GM19438 (cell line): Measurements from ENCODE around the gene HBP1.

Source experiments
- ATAC-seq: cut with Tn5 transposase; IDR thresholded peaks from one replicate; pipeline ENCODE4 v1.9.1; 2021; ENCODE audit warnings: low read depth; ENCODE audit not compliant: unreplicated experiment

HBP1 gene

DNA sequence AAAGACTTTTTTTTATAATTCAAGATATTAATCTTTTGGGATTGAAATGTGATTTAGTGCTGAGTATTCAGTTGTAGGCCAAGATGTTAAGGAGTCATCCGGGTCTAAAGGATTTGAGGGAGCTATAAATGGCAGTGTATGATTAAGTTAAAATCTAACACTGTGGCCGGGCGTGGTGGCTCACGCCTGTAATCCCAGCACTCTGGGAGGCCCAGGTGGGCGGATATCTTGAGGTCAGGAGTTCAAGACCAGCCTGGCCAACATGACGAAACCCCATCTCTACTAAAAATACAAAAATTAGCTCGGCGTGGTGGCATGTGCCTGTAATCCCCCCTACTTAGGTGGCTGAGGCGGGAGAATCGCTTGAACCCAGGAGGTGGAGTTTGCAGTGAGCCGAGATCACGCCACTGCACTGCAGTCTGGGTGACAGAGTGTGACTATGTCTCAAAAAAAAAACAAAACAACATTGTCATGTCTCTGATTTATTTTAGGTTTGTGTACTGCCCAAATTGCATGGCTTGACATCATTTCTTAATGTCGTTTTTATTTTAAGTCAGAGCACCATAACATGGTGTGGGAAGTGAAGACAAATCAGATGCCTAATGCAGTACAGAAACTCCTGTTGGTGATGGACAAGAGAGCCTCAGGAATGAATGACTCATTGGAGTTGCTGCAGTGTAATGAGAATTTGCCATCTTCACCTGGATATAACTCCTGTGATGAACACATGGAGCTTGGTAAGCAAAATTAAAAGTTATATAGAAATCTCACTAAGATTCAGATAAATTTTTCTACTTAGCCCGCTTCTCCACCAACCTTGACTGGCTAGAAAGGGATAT, 10.7 kb downstream of the HBP1 start:
- no peak for ATAC-seq

DNA sequence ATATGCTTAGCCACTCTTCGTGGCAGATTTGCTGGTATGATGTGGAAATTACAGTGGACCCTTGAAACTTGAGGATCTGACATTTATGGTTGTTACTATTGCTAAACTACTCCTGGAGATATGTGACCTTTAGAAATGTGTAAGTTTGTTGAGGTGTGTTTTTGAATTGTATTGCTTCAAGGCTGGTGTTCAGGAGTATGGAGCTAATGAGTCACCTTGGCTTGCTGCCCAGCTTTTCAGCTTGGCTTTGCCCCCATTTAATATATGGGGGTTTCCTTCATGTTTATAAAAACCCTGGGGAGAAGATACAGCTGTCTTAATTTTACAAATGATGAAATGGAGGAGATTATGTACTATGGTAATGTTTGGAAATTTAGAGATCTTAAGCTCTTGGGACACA, 11.6 kb downstream of the HBP1 start:
- no peak for ATAC-seq

DNA sequence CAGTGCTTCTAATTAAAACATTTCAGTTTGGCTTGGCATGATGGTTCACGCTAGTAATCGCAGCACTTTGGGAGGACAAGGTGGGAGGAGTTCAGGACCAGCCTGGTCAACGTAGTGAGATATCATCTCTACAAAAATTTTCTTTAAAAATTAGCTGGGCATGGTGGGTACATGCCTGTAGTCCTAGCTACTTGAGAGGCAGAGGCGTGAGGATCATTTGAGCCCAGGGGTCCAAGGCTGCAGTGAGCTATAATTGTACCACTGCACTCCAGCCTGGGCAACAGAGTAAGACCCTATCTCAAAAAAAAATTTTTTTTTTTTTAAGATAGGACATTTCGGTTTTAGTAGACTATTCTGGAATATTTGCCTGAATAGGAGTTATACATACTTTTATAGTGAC, 12.4 kb downstream of the HBP1 start:
- ATAC-seq = no peak

DNA sequence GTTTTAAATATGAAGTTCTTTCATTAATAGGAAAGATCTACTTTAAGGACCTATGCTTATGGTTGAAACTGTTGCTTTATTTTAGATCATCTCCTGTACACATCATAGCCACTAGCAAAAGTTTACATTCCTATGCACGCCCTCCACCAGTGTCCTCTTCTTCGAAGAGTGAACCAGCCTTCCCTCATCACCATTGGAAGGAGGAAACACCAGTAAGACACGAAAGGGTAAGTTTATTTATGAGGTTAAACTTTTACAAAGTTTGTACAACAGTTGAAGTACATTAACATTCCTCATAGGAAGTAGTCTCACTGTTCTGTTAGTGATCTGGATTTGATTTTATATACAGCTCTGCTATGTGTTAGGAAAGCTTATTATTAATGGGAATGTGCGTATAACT, 16.9 kb downstream of the HBP1 start:
- no peak for ATAC-seq

DNA sequence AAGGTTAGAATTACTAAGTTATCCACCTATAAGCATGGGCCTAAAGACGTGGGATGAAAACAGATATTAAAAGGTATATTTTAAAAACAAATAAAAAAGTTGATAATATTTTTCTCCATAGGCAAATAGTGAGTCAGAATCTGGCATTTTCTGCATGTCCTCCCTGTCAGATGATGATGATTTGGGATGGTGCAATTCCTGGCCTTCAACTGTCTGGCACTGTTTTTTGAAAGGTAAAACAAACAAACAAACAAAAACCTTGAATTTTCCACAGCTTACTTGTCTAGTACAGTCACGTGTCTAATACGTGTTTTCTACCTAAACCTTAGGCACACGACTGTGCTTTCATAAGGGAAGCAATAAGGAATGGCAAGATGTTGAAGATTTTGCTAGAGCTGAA, 17.4 kb downstream of the HBP1 start:
- no peak for ATAC-seq

DNA sequence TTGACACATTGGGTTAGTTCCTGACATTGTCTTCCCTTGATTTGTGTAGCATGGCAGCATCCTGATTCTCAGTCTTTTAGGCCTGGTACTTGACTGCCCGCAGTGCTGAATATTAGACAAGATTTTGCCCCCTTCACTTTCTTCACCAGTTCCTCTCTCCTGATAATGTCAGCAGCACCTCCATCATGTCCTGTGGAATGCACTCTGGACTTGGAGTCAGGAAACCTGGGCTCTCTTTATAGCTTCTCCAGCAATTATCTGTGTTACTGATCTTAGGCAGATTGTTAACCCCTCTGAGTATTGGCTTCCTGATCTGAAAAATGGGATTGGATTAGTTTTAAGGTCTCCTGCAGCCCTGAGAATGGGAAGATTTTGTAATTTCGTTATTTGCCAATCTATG, 19.0 kb downstream of the HBP1 start:
- no peak for ATAC-seq

DNA sequence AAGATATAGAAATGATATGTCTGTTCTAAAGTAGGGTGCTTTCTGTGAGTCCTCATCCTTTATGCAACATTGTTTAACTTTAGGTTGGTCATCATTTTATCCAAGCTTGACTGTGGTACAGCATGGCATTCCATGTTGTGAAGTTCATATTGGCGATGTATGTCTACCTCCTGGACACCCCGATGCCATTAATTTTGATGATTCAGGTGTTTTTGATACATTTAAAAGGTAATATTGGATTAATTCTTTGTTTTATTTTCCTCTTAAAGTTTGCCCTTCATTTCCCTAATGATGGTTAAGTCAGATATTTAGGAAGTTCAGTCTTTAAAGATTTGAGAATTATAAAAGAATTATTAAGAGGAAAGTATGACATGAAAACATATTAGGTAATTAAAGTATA, 21.3 kb downstream of the HBP1 start:
- no peak for ATAC-seq

DNA sequence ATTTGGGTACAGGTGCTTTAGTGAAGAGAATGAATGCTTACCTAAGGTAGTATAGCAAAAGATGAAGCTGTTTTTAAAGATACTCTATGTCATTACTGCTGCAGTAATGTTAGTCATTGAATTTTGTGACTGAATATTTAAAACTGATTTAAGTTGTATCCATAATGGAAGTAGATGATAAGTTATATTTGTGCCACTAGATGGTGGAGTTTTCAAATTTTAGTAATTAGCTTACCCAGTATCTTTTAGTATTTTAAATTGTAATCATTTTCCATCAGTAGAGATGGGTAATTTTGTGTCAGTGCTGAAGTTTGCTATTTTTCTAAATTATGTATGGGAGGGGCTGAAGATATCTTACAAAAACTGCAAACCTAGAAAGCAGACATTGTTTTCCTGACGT, 25.2 kb downstream of the HBP1 start:
- no peak for ATAC-seq

DNA sequence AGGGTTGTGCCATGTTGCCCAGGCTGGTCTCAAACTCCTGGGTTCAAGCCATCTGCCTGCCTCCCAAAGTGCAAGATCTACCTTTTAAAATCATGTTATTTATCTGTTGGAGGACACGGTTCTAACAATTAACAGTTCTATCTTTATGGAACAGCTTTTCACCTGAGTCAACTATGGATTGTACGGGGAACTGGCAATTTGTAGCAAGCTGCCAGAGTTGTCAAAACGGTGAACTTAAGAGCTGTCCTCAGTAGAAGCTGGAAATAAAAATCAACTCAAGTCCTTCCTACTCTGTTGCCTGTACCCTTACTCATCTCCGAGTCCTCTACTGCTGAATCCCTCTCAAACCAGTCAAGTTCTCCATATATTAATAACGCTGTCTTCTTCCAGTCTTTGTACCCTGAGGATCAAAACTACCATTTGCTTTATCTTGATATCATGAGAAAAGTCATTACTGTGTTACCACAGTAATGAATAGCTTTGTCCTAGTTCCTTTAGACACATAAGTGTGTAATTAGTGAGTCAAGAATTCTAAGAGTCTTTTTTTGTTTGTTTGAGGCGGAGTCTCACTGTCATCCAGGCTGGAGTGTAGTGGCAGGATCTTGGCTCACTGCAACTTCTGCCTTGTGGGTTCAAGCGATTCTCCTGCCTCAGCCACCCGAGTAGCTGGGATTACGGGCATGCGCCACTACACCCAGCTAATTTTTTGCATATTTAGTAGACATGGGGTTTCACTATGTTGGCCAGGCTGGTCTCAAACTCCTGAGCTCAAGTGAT, 28.2 kb downstream of the HBP1 start:
- no peak for ATAC-seq

DNA sequence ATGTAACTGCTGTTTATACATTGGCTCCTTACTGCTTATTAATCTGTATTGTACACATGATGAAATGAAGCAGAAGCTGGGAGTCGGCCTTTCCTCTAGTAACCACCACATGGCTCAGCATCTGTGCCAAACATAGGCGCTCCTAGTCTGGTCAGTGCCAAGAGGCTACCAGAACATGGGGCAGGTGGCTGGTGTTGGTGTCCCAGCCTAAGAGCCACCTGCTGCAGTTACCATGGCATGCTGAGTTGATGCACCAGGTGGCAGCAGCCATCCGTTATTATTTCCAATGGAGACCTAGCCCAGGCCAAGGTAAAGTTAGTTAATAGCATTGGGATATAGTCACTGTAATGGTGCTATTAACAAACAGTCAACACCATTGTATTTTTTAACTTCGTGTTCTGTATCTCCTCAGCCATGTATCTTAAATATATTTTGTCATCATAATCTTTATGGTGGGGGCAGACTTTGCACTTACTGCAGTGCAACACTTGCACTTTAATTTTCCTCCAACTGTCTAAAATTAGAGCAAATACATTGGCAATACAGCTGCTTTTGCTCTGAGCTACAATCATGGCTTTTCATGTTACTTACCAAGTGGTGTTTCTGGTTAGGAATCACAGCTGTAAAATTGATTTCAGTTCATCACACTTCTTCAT, 33.1 kb downstream of the HBP1 start:
- no peak for ATAC-seq

DNA sequence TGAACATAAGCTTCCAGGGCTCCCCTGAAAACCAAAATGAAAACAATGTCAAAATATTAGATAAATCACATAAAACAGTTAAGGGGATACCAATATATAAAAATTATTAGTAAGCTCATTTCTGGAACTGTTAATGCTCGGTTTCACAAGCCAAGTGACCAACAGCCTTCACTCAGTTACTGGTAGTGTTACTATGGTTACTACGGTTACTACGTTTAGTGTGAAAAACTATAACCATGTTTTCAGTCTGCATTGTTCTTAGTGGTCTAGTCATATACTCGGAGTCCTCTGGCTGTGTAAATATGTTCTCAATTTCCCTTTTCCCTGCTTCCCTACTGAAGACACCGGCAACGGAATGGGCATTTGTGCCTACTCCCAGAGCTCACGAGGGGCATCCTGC, 34.8 kb downstream of the HBP1 start:
- ATAC-seq = no peak

DNA sequence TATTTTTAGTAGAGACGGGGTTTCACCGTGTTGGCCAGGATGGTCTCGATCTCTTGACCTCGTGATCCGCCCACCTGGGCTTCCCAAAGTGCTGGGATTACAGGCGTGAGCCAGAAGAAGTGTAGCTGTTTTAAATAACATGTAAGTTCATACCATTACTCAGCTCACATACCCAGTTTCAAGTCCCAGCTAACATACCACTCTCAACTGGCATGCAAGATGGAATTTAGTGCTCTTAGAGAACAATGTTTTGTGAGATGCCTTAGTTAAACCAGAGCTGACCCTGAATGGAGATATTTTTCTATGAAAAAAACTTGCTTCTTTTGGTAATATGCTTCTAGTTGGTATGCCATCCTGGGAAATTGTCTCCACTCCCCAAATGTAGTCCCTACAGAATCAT, 37.3 kb downstream of the HBP1 start:
- ATAC-seq = no peak

DNA sequence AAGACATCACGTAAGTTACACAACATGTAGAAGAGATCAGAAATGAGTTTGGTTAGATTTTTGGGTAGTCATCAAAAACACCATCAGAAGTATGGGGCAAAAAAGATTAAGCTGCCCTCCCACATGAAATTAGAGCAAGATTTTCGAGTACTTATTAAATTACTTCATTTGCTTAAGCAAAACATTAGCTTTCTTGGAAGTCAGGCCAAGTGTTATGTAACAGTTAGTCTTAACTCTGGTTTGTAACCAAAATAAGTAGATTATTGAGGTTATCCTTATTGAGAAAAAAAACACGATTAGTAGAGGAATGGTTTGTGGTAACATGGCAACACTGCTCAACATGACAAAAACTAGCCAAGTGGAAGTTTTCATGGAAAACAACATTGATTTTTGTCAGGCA, 37.9 kb downstream of the HBP1 start:
- ATAC-seq = no peak

DNA sequence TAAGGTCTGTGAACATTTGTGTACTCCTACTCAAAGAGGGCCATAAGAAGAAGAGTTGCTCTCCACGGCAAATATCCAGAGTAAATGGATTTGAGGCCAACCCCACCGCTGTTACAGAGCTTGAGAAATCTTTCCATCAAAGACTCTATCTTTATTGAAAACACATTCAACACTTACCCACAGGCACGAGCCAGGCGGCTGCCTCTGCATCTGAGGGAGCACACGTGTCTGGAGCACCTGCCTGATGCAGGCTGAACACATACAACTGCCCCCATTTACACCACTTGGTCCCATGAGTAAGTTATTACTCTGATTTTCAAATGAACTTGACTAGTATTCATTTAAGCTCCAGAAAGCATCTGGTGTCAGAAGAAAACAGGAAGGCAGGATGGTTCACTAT, 38.7 kb downstream of the HBP1 start:
- no peak for ATAC-seq

DNA sequence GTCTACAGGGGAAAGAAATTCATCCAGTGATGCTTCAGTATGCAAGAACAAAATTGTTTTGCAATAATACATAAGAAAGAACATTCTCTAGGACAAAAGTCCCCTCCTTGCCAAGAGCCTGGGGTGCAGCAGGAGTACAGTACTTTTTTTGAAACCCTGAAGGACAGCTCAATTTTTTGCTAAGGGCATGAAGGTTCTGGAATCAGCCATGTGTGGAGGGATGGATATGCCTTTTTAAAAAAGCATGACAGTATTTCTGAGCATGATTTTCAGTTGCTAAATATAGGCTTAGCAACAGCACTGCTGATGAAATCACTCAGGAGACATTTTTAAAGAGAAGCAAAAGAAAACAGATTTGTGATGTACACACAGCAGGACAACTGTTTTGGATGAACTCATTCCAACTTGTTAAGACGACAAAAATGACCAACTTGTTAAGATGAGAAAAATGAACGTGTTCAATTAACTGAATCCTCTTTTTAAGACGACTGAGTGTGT, 39.3 kb downstream of the HBP1 start:
- ATAC-seq = no peak

DNA sequence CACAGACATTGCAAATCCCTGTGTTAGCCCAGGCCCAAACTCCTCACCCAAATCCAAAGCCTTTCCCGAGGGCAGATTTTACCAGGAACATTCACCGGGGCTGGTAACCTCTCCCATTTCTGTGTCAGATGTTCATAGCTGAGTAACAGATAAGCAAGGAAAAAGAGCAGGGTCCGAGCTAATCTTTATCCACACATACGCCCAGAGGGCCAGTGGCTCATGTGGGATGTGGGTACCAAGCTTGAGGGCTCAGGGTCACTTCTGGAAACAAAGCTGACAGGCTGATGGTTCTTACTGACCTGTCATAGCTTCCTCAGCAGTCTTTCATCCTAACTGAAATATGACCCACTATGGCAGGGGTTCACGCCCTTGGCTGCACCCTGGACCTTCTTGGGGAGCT, 39.8 kb downstream of the HBP1 start:
- ATAC-seq = no peak

DNA sequence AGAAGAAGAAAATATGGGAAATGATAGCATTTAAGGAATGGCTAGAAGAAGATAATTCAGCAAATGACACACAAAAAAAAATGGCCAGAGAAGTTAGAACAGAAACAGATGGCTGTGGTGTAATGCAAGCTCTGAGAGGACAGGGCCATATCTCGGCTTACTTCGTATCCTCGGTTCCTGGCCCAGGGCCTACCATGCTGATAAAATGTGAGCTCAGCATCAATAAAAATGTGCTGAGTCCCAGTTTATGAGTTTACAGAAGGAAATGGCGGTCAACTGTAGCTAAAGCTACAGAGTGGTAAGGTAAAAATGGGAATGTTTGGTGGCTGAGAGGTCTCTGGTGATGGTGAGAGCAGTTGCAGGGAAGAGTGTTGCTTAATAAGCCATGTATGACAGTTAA, 40.8 kb downstream of the HBP1 start:
- ATAC-seq = no peak

DNA sequence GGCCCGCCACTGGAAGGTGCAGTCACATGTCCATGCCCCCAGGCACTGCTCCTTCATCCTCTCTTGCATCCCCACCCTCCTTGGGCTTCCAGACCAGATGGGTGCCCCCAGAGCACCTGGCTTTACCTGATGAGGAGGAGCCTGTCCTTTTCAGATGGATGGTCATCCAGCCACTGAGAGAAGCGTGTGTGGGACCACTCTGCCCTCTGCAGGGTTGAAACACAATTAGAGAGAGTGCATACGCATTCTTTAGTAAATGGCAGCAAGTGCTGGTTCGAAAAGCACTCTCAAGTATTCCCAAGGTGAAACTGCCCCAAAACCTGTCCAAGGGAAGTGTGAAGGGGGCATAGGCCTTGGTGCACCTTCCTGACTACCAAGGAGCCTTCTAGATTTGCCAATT, 41.6 kb downstream of the HBP1 start:
- no peak for ATAC-seq

DNA sequence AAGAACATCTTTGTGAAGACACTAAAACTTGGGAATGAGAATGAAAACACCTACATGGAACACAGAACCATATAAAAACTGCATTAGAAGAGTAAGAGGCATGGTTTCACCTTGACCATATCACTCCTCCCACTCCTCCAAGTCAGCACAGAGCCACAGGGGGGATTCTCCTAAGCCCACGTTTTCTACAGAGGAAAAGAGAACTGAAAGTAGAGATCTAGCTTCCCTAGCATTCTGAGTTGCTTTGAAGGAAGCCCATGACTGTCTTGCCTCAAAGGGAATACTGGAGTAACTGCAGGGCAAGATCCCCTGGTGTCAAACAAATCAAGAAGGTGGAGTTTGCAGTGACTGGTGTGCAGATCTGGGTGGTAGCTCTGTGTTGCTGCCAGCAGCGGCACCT, 43.9 kb downstream of the HBP1 start:
- no peak for ATAC-seq

DNA sequence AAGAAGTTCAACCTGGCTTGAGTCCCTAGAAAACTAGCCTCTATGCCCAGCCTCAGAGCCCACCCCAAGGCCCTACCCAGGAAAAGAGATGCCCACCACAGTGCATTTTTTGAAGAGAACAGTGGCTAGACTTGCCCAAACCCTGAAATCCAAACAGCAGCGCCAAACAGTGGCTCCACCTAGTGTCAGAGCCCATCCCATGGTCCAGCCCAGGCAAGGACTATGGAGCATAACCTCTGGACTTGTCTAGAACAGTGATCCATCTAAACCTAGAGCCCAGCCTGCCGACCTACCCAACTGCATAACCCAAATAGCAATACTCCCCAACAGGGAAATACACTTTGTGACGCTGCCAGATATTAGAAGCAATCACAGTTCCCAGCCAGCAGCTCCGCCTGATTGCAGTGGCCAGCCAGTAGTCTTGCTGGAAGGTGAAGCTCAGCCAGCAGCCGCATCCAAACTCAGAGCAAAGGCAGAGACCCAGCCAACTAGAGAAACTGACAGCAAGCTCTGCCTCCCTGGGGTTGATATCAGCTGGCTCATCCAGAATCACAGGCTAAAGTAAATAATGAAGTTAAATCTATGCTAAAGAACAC, 44.5 kb downstream of the HBP1 start:
- ATAC-seq = no peak

DNA sequence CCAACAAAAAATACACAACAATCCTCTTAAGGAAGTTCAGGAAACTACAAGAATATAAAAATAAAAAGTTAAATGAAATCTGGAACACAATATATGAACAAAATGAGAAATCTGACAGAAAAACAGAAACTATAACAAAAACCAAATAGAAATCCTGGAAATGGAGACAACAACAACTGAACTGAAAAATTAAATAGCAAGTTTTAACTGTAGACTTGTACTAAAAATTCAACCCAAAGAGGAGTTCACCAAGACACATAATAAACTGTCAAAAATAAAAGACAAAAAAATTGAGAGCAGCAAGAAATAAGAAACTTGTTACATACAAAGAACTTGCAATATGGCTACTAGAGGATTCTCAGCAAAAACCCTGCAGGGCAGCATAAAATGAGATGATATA, 45.1 kb downstream of the HBP1 start:
- ATAC-seq = no peak
